ENCODE results near the gene CREB1. TPM values are rescaled to one million over a fixed set of nuclear protein-coding genes. Genes with fewer than 3 reads are reported as not detected.

The CREB1 gene
- total and polyA plus RNA-seq, 9 donors: 16.6 to 41.4 (median 30.9) TPM

DNA sequence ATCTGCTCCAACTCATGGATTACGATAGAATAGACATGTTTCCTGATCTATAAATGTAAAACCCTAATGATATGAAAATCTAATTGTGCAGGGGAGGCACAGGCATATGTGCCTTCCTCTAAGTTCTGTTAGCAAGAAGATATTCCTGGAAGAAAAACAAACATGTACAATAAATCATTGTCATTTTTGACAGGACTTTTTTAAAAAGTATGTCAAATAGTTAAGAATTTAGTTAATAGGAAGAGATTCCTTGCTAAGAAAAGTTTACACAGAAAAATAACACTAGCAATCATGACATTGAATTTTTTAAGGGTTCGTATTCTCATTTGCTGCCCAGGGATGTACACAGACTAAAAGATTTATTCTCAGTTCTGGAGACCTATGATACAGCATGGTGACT is 15.3 kb upstream of the CREB1 start:
- Histone ChIP-seq H3K27me3 (ENCODE audit: control insufficient read depth, insufficient read depth, low read length) (no peaks in the 10 kb centered on the region), H3K4me3 (ENCODE audit: low read length) (no peak overlapping the region), H3K36me3 (ENCODE audit: control insufficient read depth, insufficient read depth, low read length) (no peaks in the 10 kb centered on the region), H3K4me1 (ENCODE audit: control insufficient read depth, insufficient read depth, low read length) (no peaks in the 10 kb centered on the region), H3K9me3 (replicated peaks; ENCODE audit: control insufficient read depth, low read depth, low read length) (no peaks in the 10 kb centered on the region), H3K27ac (ENCODE audit: low read length) (no peak overlapping the region)
- WGBS (ENCODE audit: insufficient coverage): no CpG with 5 or more reads among the region's 2 CpGs
- DNase-seq: no peak

DNA sequence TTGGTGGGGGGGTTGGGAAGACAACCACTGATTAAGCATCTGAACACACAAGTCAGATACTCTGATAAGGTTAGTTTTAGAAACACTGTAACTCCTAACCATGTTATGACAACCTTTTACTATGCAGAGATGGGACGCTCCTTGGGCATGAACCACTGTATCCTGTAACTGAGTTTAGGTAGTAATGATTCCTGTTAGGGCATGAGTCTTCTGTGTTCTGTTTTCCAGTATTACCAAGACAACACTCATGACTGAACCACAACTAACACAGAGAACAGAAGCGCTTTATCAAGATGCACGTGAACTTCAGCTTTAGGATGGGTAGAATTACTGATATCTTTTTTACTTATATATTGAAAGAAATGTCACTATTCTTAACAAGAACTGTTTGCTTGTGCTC is 14.1 kb upstream of the CREB1 start:
- no CpG with 5 or more reads among the region's 3 CpGs for WGBS (ENCODE audit: insufficient coverage)
- H3K9me3 ChIP-seq (replicated peaks; ENCODE audit: control insufficient read depth, low read depth, low read length): no peaks in the 10 kb centered on the region
- no peaks in the 10 kb centered on the region for H3K36me3 ChIP-seq (ENCODE audit: control insufficient read depth, insufficient read depth, low read length)
- no peaks in the 10 kb centered on the region for H3K4me1 ChIP-seq (ENCODE audit: control insufficient read depth, insufficient read depth, low read length)
- H3K27ac ChIP-seq (ENCODE audit: low read length): no peak overlapping the region
- DNase-seq: no peak
- H3K4me3 ChIP-seq (ENCODE audit: low read length): no peak overlapping the region
- no peaks in the 10 kb centered on the region for H3K27me3 ChIP-seq (ENCODE audit: control insufficient read depth, insufficient read depth, low read length)

DNA sequence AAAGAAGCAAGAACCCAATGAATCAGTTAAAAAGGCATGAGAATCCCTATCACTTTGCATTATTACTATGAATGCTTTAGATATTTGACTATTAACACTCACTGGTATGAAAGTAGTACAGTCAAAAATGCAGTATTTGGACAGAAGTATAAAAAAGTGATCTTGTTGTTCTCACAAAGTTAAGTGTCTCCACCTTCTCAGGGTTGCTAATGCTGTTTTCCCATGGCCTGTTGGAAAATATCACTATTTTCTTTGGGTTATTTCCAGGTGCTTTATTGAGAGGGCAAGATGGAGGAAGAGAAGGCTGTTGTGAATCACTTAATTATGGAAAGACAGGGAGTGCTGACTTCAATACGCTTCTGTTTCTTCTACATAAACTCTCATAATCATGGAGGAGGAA is 13.6 kb upstream of the CREB1 start:
- no peak overlapping the region for H3K4me3 ChIP-seq (ENCODE audit: low read length)
- H3K4me1 ChIP-seq (ENCODE audit: control insufficient read depth, insufficient read depth, low read length): no peaks in the 10 kb centered on the region
- no peaks in the 10 kb centered on the region for H3K9me3 ChIP-seq (replicated peaks; ENCODE audit: control insufficient read depth, low read depth, low read length)
- H3K27ac ChIP-seq (ENCODE audit: low read length): no peak overlapping the region
- no peaks in the 10 kb centered on the region for H3K36me3 ChIP-seq (ENCODE audit: control insufficient read depth, insufficient read depth, low read length)
- H3K27me3 ChIP-seq (ENCODE audit: control insufficient read depth, insufficient read depth, low read length): no peaks in the 10 kb centered on the region
- DNase-seq: no peak
- no CpG with 5 or more reads among the region's 1 CpG for WGBS (ENCODE audit: insufficient coverage)

DNA sequence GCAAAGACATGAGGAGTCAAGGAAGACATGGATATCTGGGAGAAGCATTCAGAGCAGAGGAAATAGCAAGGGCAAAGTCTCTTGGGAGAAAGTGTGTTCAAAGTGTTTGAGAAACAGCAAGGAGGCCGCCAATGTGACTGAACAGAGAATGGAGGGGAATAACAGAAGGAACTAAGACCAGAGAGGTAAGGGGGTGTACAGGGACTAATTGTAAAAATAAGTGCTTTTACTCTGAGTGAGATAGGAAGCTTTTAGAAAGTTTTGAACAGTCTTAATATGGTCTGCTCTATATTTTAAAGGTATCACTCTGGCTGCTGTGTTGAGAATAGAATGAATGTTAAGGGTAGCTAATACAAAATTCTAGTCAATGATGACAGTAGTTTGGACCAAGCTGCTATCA is 6.8 kb upstream of the CREB1 start:
- Histone ChIP-seq H3K4me3 (ENCODE audit: low read length) (no peak overlapping the region), H3K27me3 (ENCODE audit: control insufficient read depth, insufficient read depth, low read length) (no peaks in the 10 kb centered on the region), H3K27ac (ENCODE audit: low read length) (no peak overlapping the region), H3K36me3 (ENCODE audit: control insufficient read depth, insufficient read depth, low read length) (no peaks in the 10 kb centered on the region), H3K4me1 (ENCODE audit: control insufficient read depth, insufficient read depth, low read length) (no peaks in the 10 kb centered on the region), H3K9me3 (replicated peaks; ENCODE audit: control insufficient read depth, low read depth, low read length) (no peaks in the 10 kb centered on the region)
- DNase-seq: no peak
- WGBS (ENCODE audit: insufficient coverage): 52% methylated on average over 1 of the region's 1 CpG

DNA sequence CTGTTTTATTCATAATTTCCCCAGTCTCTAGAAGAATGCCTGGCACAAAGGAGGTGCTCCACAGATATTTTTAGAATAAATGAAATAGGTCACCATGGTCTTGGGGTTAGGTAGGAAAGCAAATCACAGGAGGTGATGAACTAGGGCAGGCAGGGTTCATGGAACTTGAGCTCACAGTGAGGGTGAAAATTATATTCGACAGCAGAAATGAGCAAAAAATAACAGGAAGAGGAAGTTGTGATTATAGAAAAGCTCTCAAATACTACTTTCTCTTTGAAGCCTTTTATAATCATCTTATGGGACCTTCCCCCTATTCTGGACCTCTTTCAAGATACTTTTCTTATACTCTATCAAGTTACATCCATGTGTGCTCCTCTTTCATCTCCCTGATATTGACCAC is 4.5 kb upstream of the CREB1 start:
- H3K4me1 ChIP-seq (ENCODE audit: control insufficient read depth, insufficient read depth, low read length): peaks cover 3% of the 10 kb centered on the region
- H3K27me3 ChIP-seq (ENCODE audit: control insufficient read depth, insufficient read depth, low read length): no peaks in the 10 kb centered on the region
- H3K9me3 ChIP-seq (replicated peaks; ENCODE audit: control insufficient read depth, low read depth, low read length): no peaks in the 10 kb centered on the region
- no peak overlapping the region for H3K4me3 ChIP-seq (ENCODE audit: low read length)
- no peak overlapping the region for H3K27ac ChIP-seq (ENCODE audit: low read length)
- DNase-seq: no peak
- WGBS (ENCODE audit: insufficient coverage): no CpG with 5 or more reads among the region's 1 CpG
- H3K36me3 ChIP-seq (ENCODE audit: control insufficient read depth, insufficient read depth, low read length): no peaks in the 10 kb centered on the region

DNA sequence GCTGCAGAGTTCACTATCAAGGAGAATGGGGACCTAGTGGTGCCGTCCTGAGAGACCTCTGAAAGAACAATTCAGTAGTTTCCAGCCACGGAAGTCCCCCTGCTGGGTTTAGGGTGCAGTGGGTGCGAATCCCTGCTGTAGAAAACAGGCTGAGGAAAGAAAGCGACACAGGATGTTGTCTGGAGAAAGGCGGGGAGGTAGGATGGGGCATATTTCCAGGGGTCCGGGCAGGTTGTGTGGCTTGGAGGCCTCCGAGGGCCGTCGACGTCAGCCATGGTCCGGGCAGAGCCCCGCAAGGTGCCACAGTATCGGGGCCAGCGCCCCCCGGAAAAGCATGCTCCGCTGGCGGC is 807 bp upstream of the CREB1 start:
- 1% methylated on average over 17 of the region's 17 CpGs for WGBS (ENCODE audit: insufficient coverage)

DNA sequence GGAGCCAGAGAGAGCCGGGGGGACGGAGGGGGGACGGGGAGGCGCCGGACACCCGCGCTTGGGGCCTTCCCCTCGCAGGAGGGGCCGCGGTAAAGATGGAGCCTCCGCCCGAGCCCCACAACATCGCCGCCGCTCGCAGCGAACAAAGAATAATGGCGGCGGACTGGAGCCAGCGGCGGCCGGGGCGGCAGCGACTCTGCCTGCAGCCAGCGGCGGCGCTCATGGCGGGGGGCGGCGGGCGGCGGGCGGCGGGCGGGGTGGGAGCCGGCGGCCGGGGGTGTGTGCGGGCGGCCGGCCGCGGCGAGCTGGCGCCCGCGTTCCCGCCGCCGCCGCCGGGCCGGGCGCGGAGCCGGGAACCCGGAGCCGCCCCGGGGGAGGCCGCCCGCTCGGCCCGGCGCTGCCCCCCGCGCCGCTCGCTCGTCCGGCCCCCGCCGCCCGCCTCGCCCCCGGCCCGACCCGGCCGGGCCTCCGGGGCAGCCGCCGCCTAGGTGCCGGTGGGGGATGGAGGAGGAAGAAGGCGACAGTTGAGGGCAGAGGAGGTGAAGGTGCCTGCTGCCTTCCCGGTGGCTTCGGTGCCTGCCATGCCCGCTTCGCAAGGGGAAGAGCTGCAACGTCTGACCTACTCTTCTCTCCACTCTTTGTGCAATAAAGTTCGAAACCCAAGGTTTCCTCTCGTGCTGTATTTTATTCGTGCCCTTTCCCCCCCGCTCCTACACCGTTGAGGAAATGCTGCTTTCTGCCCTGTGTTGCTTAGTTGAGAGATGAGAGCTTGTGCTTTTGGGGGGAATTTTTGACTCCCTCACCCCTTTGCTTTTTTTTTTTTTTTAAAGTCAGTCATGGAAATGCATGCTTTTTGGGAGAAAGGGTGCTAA is 634 bp downstream of the CREB1 start:
- peak; percentile 72 for DNase-seq
- WGBS (ENCODE audit: insufficient coverage): under 1% methylated on average over 65 of the region's 93 CpGs

More for the DNA sequence above, 807 bp upstream of the CREB1 start:
- Histone ChIP-seq H3K9me3 (replicated peaks; ENCODE audit: control insufficient read depth, low read depth, low read length) (no peaks in the 10 kb centered on the region), H3K27me3 (ENCODE audit: control insufficient read depth, insufficient read depth, low read length) (no peaks in the 10 kb centered on the region), H3K36me3 (ENCODE audit: control insufficient read depth, insufficient read depth, low read length) (no peaks in the 10 kb centered on the region), H3K4me3 (ENCODE audit: low read length) (peak overlapping the region; percentile 78), H3K27ac (ENCODE audit: low read length) (peak overlapping the region; percentile 99), H3K4me1 (ENCODE audit: control insufficient read depth, insufficient read depth, low read length) (peaks cover 9% of the 10 kb centered on the region)
- DNase-seq: peak; percentile 53

DNA sequence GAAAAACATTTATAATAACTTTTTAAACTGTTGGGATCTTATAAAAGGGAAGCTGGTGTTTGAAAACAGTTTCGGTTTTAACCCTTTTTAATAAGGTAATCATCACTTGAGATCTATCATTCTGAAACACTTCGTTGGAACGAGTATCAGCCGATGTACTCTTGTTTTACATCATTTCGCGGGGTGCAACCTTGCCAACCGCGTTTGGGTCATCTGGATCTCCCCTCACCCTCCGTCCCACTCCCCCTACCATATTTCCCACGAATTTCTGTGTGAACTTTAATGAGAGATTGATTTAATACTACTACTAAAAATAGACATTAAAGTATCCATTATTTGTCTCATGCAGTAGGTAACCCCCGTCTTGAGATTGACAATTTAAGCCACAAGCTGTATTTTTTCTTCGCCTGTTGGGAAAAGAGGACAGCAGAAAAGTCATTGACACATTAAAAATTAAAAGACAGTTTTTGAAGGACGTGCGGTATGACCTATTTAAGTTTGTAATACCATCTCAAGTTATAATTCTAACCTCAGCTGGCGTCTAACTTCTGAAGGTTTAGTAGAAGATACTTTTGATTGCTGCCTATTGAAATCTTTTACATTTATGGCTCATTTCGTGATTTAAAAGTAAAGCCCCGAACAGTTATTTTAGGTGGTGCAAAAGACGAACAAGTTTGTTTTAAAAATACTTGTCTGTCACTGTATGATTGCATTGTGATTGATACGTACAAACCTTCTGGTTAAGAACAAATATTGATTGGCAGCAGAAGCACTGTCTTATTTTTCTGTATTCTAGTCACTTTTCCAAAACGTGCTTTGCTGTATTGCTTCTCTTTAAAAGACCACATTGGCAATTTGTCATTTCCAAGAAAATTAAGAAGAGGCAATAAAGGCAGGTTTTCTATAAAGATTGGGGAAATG is 1.5 kb downstream of the CREB1 start:
- peak; percentile 26 for DNase-seq
- H3K4me1 ChIP-seq (ENCODE audit: control insufficient read depth, insufficient read depth, low read length): peaks cover 9% of the 10 kb centered on the region

More for the DNA sequence above, 634 bp downstream of the CREB1 start:
- peak overlapping the region; percentile 99 for H3K27ac ChIP-seq (ENCODE audit: low read length)
- H3K4me3 ChIP-seq (ENCODE audit: low read length): peak overlapping the region; percentile 90
- no peaks in the 10 kb centered on the region for H3K36me3 ChIP-seq (ENCODE audit: control insufficient read depth, insufficient read depth, low read length)
- peaks cover 9% of the 10 kb centered on the region for H3K4me1 ChIP-seq (ENCODE audit: control insufficient read depth, insufficient read depth, low read length)
- no peaks in the 10 kb centered on the region for H3K9me3 ChIP-seq (replicated peaks; ENCODE audit: control insufficient read depth, low read depth, low read length)
- H3K27me3 ChIP-seq (ENCODE audit: control insufficient read depth, insufficient read depth, low read length): no peaks in the 10 kb centered on the region

DNA sequence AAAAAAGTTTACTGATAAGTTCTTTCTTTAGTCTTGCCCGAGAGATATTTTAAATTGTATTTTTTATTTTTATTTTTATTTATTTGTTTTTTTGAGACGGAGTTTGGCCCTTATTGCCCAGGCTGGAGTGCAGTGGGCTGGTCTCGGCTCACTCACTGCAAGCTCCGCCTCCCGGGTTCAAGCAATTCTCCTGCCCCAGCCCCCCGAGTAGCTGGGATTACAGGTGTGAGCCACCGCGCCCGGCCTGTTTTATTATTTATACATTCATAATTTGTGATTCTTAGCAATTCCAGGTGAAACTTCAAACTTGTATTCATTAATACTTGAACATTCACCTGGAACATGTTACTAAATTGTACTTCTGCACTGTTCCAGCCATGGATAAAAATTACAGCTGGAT is 2.9 kb downstream of the CREB1 start:
- peaks cover 9% of the 10 kb centered on the region for H3K4me1 ChIP-seq (ENCODE audit: control insufficient read depth, insufficient read depth, low read length)
- no peaks in the 10 kb centered on the region for H3K36me3 ChIP-seq (ENCODE audit: control insufficient read depth, insufficient read depth, low read length)
- WGBS (ENCODE audit: insufficient coverage): no CpG with 5 or more reads among the region's 9 CpGs
- H3K4me3 ChIP-seq (ENCODE audit: low read length): no peak overlapping the region
- H3K27ac ChIP-seq (ENCODE audit: low read length): no peak overlapping the region
- no peaks in the 10 kb centered on the region for H3K9me3 ChIP-seq (replicated peaks; ENCODE audit: control insufficient read depth, low read depth, low read length)
- no peaks in the 10 kb centered on the region for H3K27me3 ChIP-seq (ENCODE audit: control insufficient read depth, insufficient read depth, low read length)
- no peak for DNase-seq

More for the DNA sequence above, 1.5 kb downstream of the CREB1 start:
- no peaks in the 10 kb centered on the region for H3K9me3 ChIP-seq (replicated peaks; ENCODE audit: control insufficient read depth, low read depth, low read length)
- WGBS (ENCODE audit: insufficient coverage): 0% methylated on average over 1 of the region's 20 CpGs
- no peaks in the 10 kb centered on the region for H3K27me3 ChIP-seq (ENCODE audit: control insufficient read depth, insufficient read depth, low read length)
- H3K27ac ChIP-seq (ENCODE audit: low read length): peak overlapping the region; percentile 97
- no peaks in the 10 kb centered on the region for H3K36me3 ChIP-seq (ENCODE audit: control insufficient read depth, insufficient read depth, low read length)
- peak overlapping the region; percentile 90 for H3K4me3 ChIP-seq (ENCODE audit: low read length)

DNA sequence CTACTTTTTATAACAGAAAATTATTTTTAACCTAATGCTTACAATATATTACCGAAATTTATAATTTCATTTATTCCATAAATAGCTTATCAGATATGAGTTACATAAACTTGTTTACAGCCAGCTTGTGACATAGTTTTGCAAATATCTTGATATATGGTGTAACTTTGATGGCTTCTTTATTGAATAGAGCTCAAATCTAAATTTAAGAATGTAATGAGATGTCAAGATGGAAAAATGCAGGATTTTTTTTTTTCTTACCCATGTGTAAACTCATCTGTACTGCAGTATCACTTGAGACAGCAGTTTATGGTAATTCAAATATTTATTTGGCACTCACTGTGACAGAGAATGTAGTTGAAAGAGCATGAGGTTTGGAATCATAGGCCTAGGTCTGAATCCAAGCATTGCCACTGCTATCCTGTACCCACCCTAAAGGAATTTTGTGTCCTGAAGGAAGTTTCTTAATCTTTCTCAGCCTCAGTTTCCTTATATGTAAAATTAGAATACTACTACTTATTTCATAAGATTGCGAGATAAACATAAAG is 3.8 kb downstream of the CREB1 start:
- WGBS (ENCODE audit: insufficient coverage): no CpG with 5 or more reads among the region's 2 CpGs

More for the DNA sequence above, 3.8 kb downstream of the CREB1 start:
- no peak overlapping the region for H3K27ac ChIP-seq (ENCODE audit: low read length)
- H3K27me3 ChIP-seq (ENCODE audit: control insufficient read depth, insufficient read depth, low read length): no peaks in the 10 kb centered on the region
- H3K4me1 ChIP-seq (ENCODE audit: control insufficient read depth, insufficient read depth, low read length): peaks cover 9% of the 10 kb centered on the region
- no peaks in the 10 kb centered on the region for H3K36me3 ChIP-seq (ENCODE audit: control insufficient read depth, insufficient read depth, low read length)
- H3K9me3 ChIP-seq (replicated peaks; ENCODE audit: control insufficient read depth, low read depth, low read length): no peaks in the 10 kb centered on the region
- H3K4me3 ChIP-seq (ENCODE audit: low read length): no peak overlapping the region
- no peak for DNase-seq

Data from muscle of leg (tissue), 11 donors.